Measurements from ENCODE around the gene RABGGTA.

GRCh38 chr14:24243336-24243836, 28.0 kb downstream of the RABGGTA start:
- TF ChIP-seq, protein P1, sequence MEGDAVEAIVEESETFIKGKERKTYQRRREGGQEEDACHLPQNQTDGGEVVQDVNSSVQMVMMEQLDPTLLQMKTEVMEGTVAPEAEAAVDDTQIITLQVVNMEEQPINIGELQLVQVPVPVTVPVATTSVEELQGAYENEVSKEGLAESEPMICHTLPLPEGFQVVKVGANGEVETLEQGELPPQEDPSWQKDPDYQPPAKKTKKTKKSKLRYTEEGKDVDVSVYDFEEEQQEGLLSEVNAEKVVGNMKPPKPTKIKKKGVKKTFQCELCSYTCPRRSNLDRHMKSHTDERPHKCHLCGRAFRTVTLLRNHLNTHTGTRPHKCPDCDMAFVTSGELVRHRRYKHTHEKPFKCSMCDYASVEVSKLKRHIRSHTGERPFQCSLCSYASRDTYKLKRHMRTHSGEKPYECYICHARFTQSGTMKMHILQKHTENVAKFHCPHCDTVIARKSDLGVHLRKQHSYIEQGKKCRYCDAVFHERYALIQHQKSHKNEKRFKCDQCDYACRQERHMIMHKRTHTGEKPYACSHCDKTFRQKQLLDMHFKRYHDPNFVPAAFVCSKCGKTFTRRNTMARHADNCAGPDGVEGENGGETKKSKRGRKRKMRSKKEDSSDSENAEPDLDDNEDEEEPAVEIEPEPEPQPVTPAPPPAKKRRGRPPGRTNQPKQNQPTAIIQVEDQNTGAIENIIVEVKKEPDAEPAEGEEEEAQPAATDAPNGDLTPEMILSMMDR (IDR thresholded peaks at IDR 0.05; ENCODE audit: low read depth, low read length), result no peak
- no peak for TF ChIP-seq EZH2phosphoT487 (IDR thresholded peaks at IDR 0.05; ENCODE audit: low read depth)
